NCI-H1436 (cell line): ENCODE data around the gene CCNI.
"Not testable (repeated sequence)": the region's sequence is repeated elsewhere in the genome, so short reads cannot be mapped to it uniquely, and the experiment has no call there.

ENCODE experiments used
- DNase-seq: peaks from one replicate; lab custom pipeline; 2025; lab: John Stamatoyannopoulos, UW

CCNI gene

GRCh38 chr4:77039796-77040195 is 36.0 kb downstream of the CCNI start:
- DNase-seq: no peak

- no peak for DNase-seq
Measured at GRCh38 chr4:77037736-77038135, 38.1 kb downstream of the CCNI start.

GRCh38 chr4:77037168-77037567 is 38.6 kb downstream of the CCNI start:
- not testable (repeated sequence) for DNase-seq

- DNase-seq: no peak
Measured at GRCh38 chr4:77036206-77036605, 39.6 kb downstream of the CCNI start.

- no peak for DNase-seq
Measured at GRCh38 chr4:77035153-77035552, 40.6 kb downstream of the CCNI start.

- DNase-seq: no peak
Measured at GRCh38 chr4:77031544-77031943, 44.2 kb downstream of the CCNI start.

GRCh38 chr4:77029757-77030156 is 46.0 kb downstream of the CCNI start:
- DNase-seq: not testable (repeated sequence)

GRCh38 chr4:77028246-77028645 is 47.5 kb downstream of the CCNI start:
- no peak for DNase-seq

GRCh38 chr4:77026322-77026704 is 49.5 kb downstream of the CCNI start:
- DNase-seq: no peak

- DNase-seq: no peak
Measured at GRCh38 chr4:77025643-77026321, 50.0 kb downstream of the CCNI start.

GRCh38 chr4:77023920-77024319 is 51.9 kb downstream of the CCNI start:
- DNase-seq: no peak

- DNase-seq: no peak
Measured at GRCh38 chr4:77022560-77023179, 53.1 kb downstream of the CCNI start.

GRCh38 chr4:77021614-77022089 is 54.1 kb downstream of the CCNI start:
- no peak for DNase-seq

GRCh38 chr4:77020017-77020416 is 55.8 kb downstream of the CCNI start:
- DNase-seq: no peak

- DNase-seq: no peak
Measured at GRCh38 chr4:77015390-77015789, 60.4 kb downstream of the CCNI start.

- DNase-seq: no peak
Measured at GRCh38 chr4:77014256-77014655, 61.5 kb downstream of the CCNI start.

GRCh38 chr4:77012726-77013125 is 63.1 kb downstream of the CCNI start:
- DNase-seq: no peak

GRCh38 chr4:77010841-77011354 is 64.9 kb downstream of the CCNI start:
- DNase-seq: no peak

- DNase-seq: no peak
Measured at GRCh38 chr4:77009511-77010115, 66.2 kb downstream of the CCNI start.

- DNase-seq: no peak
Measured at GRCh38 chr4:77007358-77008230, 68.2 kb downstream of the CCNI start.

- DNase-seq: no peak
Measured at GRCh38 chr4:77006753-77007353, 68.9 kb downstream of the CCNI start.

- DNase-seq: no peak
Measured at GRCh38 chr4:77003400-77003799, 72.4 kb downstream of the CCNI start.
